ENCODE measurements around the gene GPR84.

GPR84 gene

GRCh38 chr12:54324617-54325441, 39.5 kb downstream of the GPR84 start, which contains the start of gene COPZ1:
Gene COPZ1, plus strand, starts transcription at chr12:54325131. Its CDS starts 33 bp downstream, at chr12:54325164.
- DNase-seq (ENCODE audit: extremely low spot score), result peak; percentile 92
- TF ChIP-seq CTCF (IDR thresholded peaks at IDR 0.05; ENCODE audit: control extremely low read depth, extremely low read depth, low read depth, missing control alignments), result peak; percentile 72
- POLR2A ChIA-PET, result interaction anchor here (0.6 to 1.2 kb wide), 12 partner anchors 9 to 1930 kb away, joined by 3 to 12 read pairs (median 4); partner anchors contain the start of genes CBX5 and HNRNPA1
- CTCF ChIA-PET, result interaction anchor here (0.7 to 3.2 kb wide), 42 partner anchors 10 to 334 kb away, joined by 3 to 64 read pairs (median 5); partner anchors contain the start of genes CBX5, HNRNPA1 and NFE2

- TF ChIP-seq CTCF (IDR thresholded peaks at IDR 0.05; ENCODE audit: control extremely low read depth, extremely low read depth, low read depth, missing control alignments), result no peak
- DNase-seq (ENCODE audit: extremely low spot score), result no peak
- POLR2A ChIA-PET, result no interaction called here
- CTCF ChIA-PET, result interaction anchor here (1.0 to 3.6 kb wide), 4 partner anchors 16 to 78 kb away, joined by 3 to 17 read pairs (median 9); no protein-coding TSS in a partner anchor
Observed at GRCh38 chr12:54321363-54321762, 42.9 kb downstream of the GPR84 start.

Data from GM10248 (cell line).